Measurements from ENCODE around the gene LIMS1. TPM values are rescaled to one million over a fixed set of nuclear protein-coding genes. Genes with fewer than 3 reads are reported as not detected.
"Not testable (repeated sequence)": the region's sequence is repeated elsewhere in the genome, so short reads cannot be mapped to it uniquely, and the experiment has no call there.

Gene LIMS1
- polyA plus RNA-seq, 1 donor, result 47.3 TPM

DNA sequence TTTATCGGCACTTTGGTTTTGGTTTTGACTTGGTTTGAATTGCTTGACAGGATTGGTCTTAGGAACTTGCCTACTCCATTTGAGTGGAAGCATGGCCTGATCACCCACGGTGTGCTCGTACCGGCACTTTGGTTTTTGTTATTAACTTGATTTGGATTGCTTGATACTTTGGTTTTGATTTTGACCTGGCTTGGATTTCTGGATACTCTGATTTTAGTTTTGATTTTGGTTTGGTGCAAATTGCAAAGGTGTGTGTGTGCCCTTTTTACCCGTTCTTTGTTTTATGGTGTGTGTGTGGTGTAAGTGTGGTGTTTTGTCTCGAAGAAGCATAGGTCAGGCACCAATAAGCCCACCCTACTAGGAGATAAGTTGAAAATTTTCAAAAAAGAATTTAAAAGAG is 9.6 kb upstream of the LIMS1 start:
- H3K4me3 ChIP-seq (ENCODE audit: low read length); H3K27me3 ChIP-seq (ENCODE audit: control insufficient read depth, insufficient read depth, low read length); H3K9me3 ChIP-seq (ENCODE audit: control insufficient read depth, low read depth, low read length); H3K27ac ChIP-seq (ENCODE audit: low read length); H3K4me1 ChIP-seq (ENCODE audit: control insufficient read depth, insufficient read depth, low read length); DNase-seq; H3K36me3 ChIP-seq (ENCODE audit: control insufficient read depth, insufficient read depth, low read length): not testable (repeated sequence)
- WGBS (ENCODE audit: insufficient coverage, low lambda C conversion rate), result no CpG with 5 or more reads among the region's 6 CpGs

GRCh38 chr2:108525258-108525657 is 9.0 kb upstream of the LIMS1 start:
- H3K27ac ChIP-seq (ENCODE audit: low read length); H3K9me3 ChIP-seq (ENCODE audit: control insufficient read depth, low read depth, low read length); DNase-seq; H3K27me3 ChIP-seq (ENCODE audit: control insufficient read depth, insufficient read depth, low read length); H3K36me3 ChIP-seq (ENCODE audit: control insufficient read depth, insufficient read depth, low read length); H3K4me3 ChIP-seq (ENCODE audit: low read length); H3K4me1 ChIP-seq (ENCODE audit: control insufficient read depth, insufficient read depth, low read length): not testable (repeated sequence)

GRCh38 chr2:108531674-108532055 is 2.6 kb upstream of the LIMS1 start:
- no peak for DNase-seq
- H3K27me3 ChIP-seq (ENCODE audit: control insufficient read depth, insufficient read depth, low read length), result no peaks in the 10 kb centered on the region
- no CpG with 5 or more reads among the region's 5 CpGs for WGBS (ENCODE audit: insufficient coverage, low lambda C conversion rate)
- H3K36me3 ChIP-seq (ENCODE audit: control insufficient read depth, insufficient read depth, low read length), result no peaks in the 10 kb centered on the region
- no peak overlapping the region for H3K27ac ChIP-seq (ENCODE audit: low read length)
- H3K9me3 ChIP-seq (ENCODE audit: control insufficient read depth, low read depth, low read length), result peaks cover 3% of the 10 kb centered on the region
- H3K4me1 ChIP-seq (ENCODE audit: control insufficient read depth, insufficient read depth, low read length), result peaks cover 11% of the 10 kb centered on the region
- no peak overlapping the region for H3K4me3 ChIP-seq (ENCODE audit: low read length)

DNA sequence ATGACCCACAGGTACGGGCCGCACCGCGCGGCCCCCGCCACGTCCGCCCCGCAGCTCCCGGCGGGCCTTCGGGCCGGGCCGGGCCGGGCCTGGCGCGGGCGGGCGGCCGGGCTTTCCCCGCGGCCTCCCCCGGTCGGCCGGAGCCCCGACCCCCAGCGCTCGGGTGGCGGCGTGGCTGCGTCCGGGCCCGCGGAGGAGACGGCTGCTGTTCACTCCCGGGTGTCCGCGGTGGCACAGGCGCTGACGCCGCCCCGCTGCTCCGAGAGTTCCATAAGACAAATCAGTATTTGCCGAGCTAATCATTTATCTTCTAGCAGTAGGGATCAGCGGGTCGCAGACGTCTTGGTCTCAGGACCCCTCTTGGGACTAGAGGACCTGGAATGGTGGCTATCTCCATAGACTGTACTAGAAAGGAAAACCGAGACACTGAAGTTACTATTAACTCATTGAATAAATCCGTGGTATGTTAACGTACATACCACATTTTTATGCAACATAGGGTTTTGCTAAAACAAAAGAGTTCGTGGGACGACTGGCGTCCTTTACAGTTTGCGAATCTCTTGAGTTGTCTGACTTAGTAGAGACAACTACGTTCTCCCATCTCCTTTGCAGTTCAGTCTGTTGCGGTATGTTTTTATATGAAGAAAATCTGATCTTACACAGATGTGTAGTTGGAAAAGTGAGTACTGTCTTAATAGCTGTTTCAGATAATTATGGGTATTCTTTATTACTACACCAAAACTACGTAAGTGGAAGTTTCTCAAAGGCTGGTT is 500 bp downstream of the LIMS1 start:
- Histone ChIP-seq H3K9me3 (ENCODE audit: control insufficient read depth, low read depth, low read length) (peaks cover 3% of the 10 kb centered on the region), H3K27ac (ENCODE audit: low read length) (peak overlapping the region; percentile 84), H3K4me1 (ENCODE audit: control insufficient read depth, insufficient read depth, low read length) (peaks cover 13% of the 10 kb centered on the region), H3K27me3 (ENCODE audit: control insufficient read depth, insufficient read depth, low read length) (no peaks in the 10 kb centered on the region), H3K36me3 (ENCODE audit: control insufficient read depth, insufficient read depth, low read length) (no peaks in the 10 kb centered on the region), H3K4me3 (ENCODE audit: low read length) (peak overlapping the region; percentile 76)
- WGBS (ENCODE audit: insufficient coverage, low lambda C conversion rate), result no CpG with 5 or more reads among the region's 57 CpGs
- peak; percentile 35 to 74 for DNase-seq

- Histone ChIP-seq H3K27ac (ENCODE audit: low read length) (peak overlapping the region; percentile 84), H3K36me3 (ENCODE audit: control insufficient read depth, insufficient read depth, low read length) (no peaks in the 10 kb centered on the region), H3K9me3 (ENCODE audit: control insufficient read depth, low read depth, low read length) (peaks cover 3% of the 10 kb centered on the region), H3K4me1 (ENCODE audit: control insufficient read depth, insufficient read depth, low read length) (peaks cover 13% of the 10 kb centered on the region), H3K4me3 (ENCODE audit: low read length) (peak overlapping the region; percentile 76), H3K27me3 (ENCODE audit: control insufficient read depth, insufficient read depth, low read length) (no peaks in the 10 kb centered on the region)
- DNase-seq, result no peak
- WGBS (ENCODE audit: insufficient coverage, low lambda C conversion rate), result 24% methylated on average over 5 of the region's 9 CpGs
Observed at GRCh38 chr2:108535357-108535631, 1.0 kb downstream of the LIMS1 start.

- no peak for DNase-seq
- WGBS (ENCODE audit: insufficient coverage, low lambda C conversion rate), result 90% methylated on average over 2 of the region's 7 CpGs
- Histone ChIP-seq H3K4me1 (ENCODE audit: control insufficient read depth, insufficient read depth, low read length) (peaks cover 22% of the 10 kb centered on the region), H3K27me3 (ENCODE audit: control insufficient read depth, insufficient read depth, low read length) (no peaks in the 10 kb centered on the region), H3K9me3 (ENCODE audit: control insufficient read depth, low read depth, low read length) (peaks cover 3% of the 10 kb centered on the region), H3K27ac (ENCODE audit: low read length) (no peak overlapping the region), H3K36me3 (ENCODE audit: control insufficient read depth, insufficient read depth, low read length) (no peaks in the 10 kb centered on the region), H3K4me3 (ENCODE audit: low read length) (no peak overlapping the region)
Observed at GRCh38 chr2:108536133-108536780, 2.0 kb downstream of the LIMS1 start.

GRCh38 chr2:108536911-108537310 is 2.6 kb downstream of the LIMS1 start:
- Histone ChIP-seq H3K27ac (ENCODE audit: low read length) (no peak overlapping the region), H3K4me3 (ENCODE audit: low read length) (no peak overlapping the region), H3K36me3 (ENCODE audit: control insufficient read depth, insufficient read depth, low read length) (no peaks in the 10 kb centered on the region), H3K4me1 (ENCODE audit: control insufficient read depth, insufficient read depth, low read length) (peaks cover 27% of the 10 kb centered on the region), H3K9me3 (ENCODE audit: control insufficient read depth, low read depth, low read length) (peaks cover 3% of the 10 kb centered on the region), H3K27me3 (ENCODE audit: control insufficient read depth, insufficient read depth, low read length) (no peaks in the 10 kb centered on the region)
- 83% methylated on average over 2 of the region's 5 CpGs for WGBS (ENCODE audit: insufficient coverage, low lambda C conversion rate)
- no peak for DNase-seq

DNA sequence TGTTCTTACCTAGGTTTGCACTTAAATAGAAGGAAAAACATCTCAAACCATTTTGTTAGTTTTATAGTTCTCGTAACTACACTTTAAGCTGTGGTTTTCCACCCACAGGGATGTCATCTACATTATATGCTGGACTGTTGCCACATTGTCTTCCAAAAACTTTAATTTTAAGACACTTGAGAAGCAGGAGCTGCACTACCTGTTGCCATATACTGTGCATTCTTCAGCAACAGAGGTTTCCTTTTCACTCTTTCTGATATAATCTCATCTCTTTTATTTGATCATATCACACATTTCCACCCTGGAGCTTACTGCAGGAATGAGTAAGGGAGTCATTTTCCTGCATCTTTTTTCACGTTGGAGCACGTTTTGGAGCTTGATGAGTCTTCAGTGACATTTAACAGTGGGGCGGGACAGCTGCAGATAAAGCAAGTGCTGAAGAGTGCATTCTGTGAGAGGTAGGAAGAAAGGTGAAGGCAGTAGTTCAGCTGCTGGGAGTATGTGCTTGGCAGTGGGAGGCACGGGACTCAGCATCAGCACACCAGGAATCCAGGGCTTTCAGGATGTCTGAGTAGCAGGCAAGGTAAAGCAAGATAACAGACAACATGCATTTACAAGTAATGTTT is 3.8 kb downstream of the LIMS1 start:
- Histone ChIP-seq H3K4me3 (ENCODE audit: low read length) (no peak overlapping the region), H3K4me1 (ENCODE audit: control insufficient read depth, insufficient read depth, low read length) (peaks cover 35% of the 10 kb centered on the region)

DNA sequence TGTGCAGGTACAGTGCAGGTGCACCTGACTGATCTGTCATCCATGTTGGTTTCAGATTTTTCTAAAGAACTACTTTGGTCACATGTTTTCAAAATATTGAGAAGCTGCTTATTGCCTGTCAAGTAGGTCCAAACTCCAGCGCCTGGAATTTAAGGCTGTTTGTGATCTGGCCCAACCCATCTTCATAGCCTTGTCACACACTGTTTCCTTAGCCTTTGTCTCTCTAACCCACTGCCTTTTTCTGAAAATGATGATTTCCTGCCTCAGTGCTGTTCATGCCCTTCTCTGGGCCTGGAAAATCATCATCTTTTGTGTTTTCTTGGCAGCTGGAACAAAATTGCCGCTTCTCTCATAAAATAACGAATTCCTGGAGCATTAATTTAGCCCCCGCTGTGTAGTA is 7.2 kb downstream of the LIMS1 start:
- peak; percentile 77 to 81 for DNase-seq
- H3K4me1 ChIP-seq (ENCODE audit: control insufficient read depth, insufficient read depth, low read length), result peaks cover 26% of the 10 kb centered on the region
- 100% methylated on average over 1 of the region's 4 CpGs for WGBS (ENCODE audit: insufficient coverage, low lambda C conversion rate)
- no peaks in the 10 kb centered on the region for H3K27me3 ChIP-seq (ENCODE audit: control insufficient read depth, insufficient read depth, low read length)
- H3K27ac ChIP-seq (ENCODE audit: low read length), result peak overlapping the region; percentile 66
- no peak overlapping the region for H3K4me3 ChIP-seq (ENCODE audit: low read length)
- H3K9me3 ChIP-seq (ENCODE audit: control insufficient read depth, low read depth, low read length), result no peaks in the 10 kb centered on the region
- no peaks in the 10 kb centered on the region for H3K36me3 ChIP-seq (ENCODE audit: control insufficient read depth, insufficient read depth, low read length)

More for the DNA sequence above, 3.8 kb downstream of the LIMS1 start:
- H3K27ac ChIP-seq (ENCODE audit: low read length), result peak overlapping the region; percentile 24
- no CpG with 5 or more reads among the region's 5 CpGs for WGBS (ENCODE audit: insufficient coverage, low lambda C conversion rate)
- no peaks in the 10 kb centered on the region for H3K36me3 ChIP-seq (ENCODE audit: control insufficient read depth, insufficient read depth, low read length)
- H3K9me3 ChIP-seq (ENCODE audit: control insufficient read depth, low read depth, low read length), result peaks cover 3% of the 10 kb centered on the region
- no peaks in the 10 kb centered on the region for H3K27me3 ChIP-seq (ENCODE audit: control insufficient read depth, insufficient read depth, low read length)
- peak; percentile 44 to 48 for DNase-seq

DNA sequence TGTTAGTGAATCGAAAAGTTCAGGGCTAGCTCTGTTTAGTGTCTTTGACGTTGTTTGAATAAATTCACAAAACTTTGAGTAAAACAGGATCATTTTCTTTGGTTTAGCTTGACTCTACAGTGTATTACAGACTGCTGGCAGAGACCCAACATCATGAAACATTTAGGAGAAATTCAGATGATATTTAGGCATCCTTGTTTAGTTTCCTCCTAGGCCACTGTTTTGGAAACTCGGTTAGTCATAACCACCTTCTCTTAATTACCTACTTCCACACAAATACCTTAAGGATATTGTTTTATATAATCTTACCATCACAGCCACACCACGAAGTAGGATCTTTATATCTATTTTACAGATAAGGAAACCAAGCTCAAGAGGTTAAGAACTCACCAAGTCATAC is 7.8 kb downstream of the LIMS1 start:
- 64% methylated on average over 2 of the region's 4 CpGs for WGBS (ENCODE audit: insufficient coverage, low lambda C conversion rate)
- no peaks in the 10 kb centered on the region for H3K27me3 ChIP-seq (ENCODE audit: control insufficient read depth, insufficient read depth, low read length)
- H3K4me1 ChIP-seq (ENCODE audit: control insufficient read depth, insufficient read depth, low read length), result peaks cover 22% of the 10 kb centered on the region
- no peaks in the 10 kb centered on the region for H3K9me3 ChIP-seq (ENCODE audit: control insufficient read depth, low read depth, low read length)
- no peak for DNase-seq
- H3K36me3 ChIP-seq (ENCODE audit: control insufficient read depth, insufficient read depth, low read length), result no peaks in the 10 kb centered on the region
- H3K27ac ChIP-seq (ENCODE audit: low read length), result peak overlapping the region; percentile 66
- no peak overlapping the region for H3K4me3 ChIP-seq (ENCODE audit: low read length)

All from large intestine (tissue), 3 donors.